DMS 273 (cell line): ENCODE measurements around the gene LAX1.
"Not testable (repeated sequence)": the region's sequence is repeated elsewhere in the genome, so short reads cannot be mapped to it uniquely, and the experiment has no call there.

ENCODE experiments used
- DNase-seq: peaks from one replicate; lab custom pipeline; 2025; ENCODE audit not compliant: unreplicated experiment; lab: John Stamatoyannopoulos, UW

The LAX1 gene

GRCh38 chr1:203765029-203765837 is at the start of gene LAX1:
Gene LAX1, plus strand, starts transcription at chr1:203765183. Its CDS starts 383 bp downstream, at chr1:203765566.
- no peak for DNase-seq

GRCh38 chr1:203717120-203717519 is 47.9 kb upstream of the LAX1 start:
- no peak for DNase-seq

GRCh38 chr1:203720242-203720641 is 44.7 kb upstream of the LAX1 start:
- no peak for DNase-seq

GRCh38 chr1:203722909-203723308 is 42.1 kb upstream of the LAX1 start:
- DNase-seq: no peak

- DNase-seq: peak; percentile 67
Measured at GRCh38 chr1:203726417-203726867, 38.5 kb upstream of the LAX1 start.

- DNase-seq: no peak
Measured at GRCh38 chr1:203733009-203733863, 31.7 kb upstream of the LAX1 start.

GRCh38 chr1:203742436-203742835 is 22.5 kb upstream of the LAX1 start:
- peak; percentile 47 for DNase-seq

GRCh38 chr1:203743091-203743571 is 21.9 kb upstream of the LAX1 start:
- DNase-seq: peak; percentile 28

- DNase-seq: peak; percentile 17
Measured at GRCh38 chr1:203744075-203744972, 20.7 kb upstream of the LAX1 start.

- no peak for DNase-seq
Measured at GRCh38 chr1:203746281-203746680, 18.7 kb upstream of the LAX1 start.

- DNase-seq: no peak
Measured at GRCh38 chr1:203751051-203751450, 13.9 kb upstream of the LAX1 start.

- DNase-seq: not testable (repeated sequence)
Measured at GRCh38 chr1:203751618-203752361, 13.2 kb upstream of the LAX1 start.

- DNase-seq: no peak
Measured at GRCh38 chr1:203754455-203754864, 10.5 kb upstream of the LAX1 start.

GRCh38 chr1:203756036-203756435 is 8.9 kb upstream of the LAX1 start:
- no peak for DNase-seq

- not testable (repeated sequence) for DNase-seq
Measured at GRCh38 chr1:203758749-203759148, 6.2 kb upstream of the LAX1 start.

- no peak for DNase-seq
Measured at GRCh38 chr1:203760506-203760905, 4.5 kb upstream of the LAX1 start.

- not testable (repeated sequence) for DNase-seq
Measured at GRCh38 chr1:203761958-203762357, 3.0 kb upstream of the LAX1 start.

GRCh38 chr1:203763505-203763904 is 1.5 kb upstream of the LAX1 start:
- DNase-seq: no peak

GRCh38 chr1:203764105-203765028 is 616 bp upstream of the LAX1 start:
- no peak for DNase-seq
